HG03460 (cell line): ENCODE results near the gene C15orf62.

Experiments
- ATAC-seq: cut with Tn5 transposase; IDR thresholded peaks from one replicate; pipeline ENCODE4 v1.9.1; 2021; ENCODE audit not compliant: unreplicated experiment

The C15orf62 gene

DNA sequence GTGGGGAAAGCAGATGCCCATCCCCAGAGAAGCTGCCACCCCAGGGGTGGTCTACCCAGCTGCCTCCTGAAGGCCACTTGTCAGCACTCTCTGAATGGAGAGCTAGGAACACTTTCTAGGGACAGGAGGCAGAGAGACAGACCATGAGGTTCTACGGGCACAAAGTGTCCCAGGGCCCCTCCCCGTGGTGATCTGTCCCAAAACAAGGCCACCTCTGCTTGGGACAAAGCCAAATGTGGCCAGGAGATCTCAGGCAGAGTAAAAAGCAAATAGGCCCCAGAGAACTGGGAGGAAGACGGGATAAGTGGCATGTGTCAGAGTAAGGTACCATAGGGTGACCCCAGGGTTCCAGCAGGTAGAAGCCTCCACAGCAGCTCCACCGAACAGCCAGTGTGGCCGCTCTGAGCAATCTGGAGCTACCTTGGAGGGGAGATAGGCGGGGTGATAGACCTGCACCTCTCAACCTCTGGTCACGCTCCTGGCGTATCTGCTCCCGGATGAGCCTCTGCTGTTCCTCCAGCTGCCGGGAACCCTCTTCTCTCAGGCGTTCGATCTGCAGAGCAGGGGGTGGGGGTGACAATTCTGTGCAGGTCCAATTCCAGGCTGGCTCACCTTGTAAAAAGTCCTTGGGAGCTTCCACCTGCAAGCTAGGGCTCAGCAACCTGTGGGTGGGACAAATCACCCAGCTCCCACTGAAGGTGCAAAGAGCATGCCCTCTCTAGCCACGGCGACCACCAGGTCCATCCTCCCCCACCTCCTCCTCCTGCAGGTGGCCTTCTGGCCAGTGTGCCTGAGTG is 6.2 kb downstream of the C15orf62 start:
- ATAC-seq: no peak

DNA sequence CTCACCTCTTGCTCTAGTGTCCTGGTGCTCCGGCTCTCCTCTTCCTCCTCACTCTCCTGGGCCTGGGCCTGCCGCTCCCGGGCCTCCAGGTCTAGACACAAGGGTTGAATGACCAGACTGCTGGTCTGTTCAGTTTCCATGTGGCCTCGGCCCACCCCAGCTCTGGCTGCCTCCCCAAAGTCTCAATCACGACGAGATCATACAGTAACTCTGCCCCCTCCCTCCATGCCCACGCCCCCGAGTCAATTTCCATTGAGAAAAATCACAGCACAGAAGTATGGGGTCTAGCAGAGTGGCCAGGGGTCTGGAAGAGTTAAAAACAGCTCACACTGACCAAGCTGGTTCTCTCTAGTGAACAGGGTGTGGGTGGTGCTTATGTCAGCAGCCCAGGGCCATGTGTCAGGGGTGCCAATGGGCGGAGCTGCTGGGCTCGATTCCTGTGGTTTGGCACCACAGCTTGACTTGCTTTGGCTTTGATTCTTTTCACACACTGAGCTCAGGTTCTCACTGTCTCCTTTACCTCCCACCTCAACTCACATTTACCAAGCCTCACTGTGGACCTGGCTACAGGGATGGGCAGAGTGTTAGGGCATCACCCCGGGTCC is 6.9 kb downstream of the C15orf62 start:
- no peak for ATAC-seq

DNA sequence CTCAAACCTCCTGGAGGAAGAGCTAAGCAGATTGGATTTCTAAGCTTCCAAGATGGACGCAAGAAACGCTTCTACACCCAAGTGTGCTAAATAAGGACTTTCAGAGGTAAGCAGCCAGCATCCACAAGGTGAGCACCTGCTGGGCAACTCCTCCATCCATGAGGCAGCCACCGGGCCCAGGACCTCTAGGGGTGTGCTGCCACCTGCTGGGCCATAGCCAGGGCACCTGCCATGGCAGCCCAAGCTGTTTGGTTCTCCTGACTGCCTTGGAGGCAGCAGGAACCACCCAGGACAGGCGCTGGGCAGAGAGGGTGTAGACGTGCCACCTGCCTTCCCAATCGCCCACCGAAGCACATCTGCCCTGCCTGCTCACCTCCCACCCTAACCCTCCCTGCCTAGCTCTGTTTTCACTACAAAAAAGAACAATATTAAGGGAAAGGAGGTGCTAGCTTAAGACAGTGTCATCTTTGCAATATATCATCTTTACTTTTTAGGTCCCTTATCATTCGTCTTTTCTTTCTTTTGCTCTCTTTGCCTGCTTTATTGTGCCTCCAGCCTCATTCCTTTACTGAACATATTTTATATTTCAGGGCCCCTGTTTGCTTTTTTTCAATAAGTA is 12.9 kb downstream of the C15orf62 start:
- peak; percentile 64 for ATAC-seq

DNA sequence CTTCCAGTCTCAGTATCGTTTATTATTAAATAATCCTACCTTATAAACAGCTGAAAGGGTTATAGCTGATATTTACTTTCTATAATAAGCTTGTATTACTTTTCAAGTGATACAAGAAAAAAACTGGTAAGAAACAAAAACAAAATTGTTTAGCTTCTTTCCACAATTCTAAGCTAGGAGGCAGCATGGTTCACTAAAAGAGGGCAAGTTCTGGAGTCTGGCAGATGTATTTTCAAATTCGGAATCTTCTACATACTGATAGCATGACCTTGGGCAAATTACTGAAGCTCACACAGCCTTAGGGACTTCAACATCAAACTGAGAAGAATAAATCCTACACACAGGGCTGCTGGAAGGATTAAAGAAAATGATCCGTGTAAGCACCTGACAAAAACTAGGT is 15.4 kb downstream of the C15orf62 start:
- no peak for ATAC-seq

DNA sequence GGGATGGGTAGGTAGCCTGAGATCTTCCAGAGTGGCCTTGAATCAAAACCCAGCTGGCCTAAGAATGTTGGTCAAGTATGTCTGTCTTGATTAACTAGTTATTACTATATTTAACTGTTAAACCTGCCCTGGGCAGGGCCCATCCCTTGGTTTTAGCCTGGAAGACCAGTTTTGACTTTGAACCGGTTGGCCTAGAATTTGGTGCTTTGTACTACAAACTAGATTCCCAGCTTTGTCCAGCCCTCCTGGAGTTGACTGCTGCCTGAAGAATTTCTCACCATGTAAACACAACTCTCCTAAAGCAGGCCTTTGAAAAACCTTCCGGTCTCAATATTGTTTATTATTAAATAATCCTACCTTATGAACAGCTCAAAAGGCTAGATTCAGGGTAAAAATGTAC is 16.0 kb downstream of the C15orf62 start:
- no peak for ATAC-seq

DNA sequence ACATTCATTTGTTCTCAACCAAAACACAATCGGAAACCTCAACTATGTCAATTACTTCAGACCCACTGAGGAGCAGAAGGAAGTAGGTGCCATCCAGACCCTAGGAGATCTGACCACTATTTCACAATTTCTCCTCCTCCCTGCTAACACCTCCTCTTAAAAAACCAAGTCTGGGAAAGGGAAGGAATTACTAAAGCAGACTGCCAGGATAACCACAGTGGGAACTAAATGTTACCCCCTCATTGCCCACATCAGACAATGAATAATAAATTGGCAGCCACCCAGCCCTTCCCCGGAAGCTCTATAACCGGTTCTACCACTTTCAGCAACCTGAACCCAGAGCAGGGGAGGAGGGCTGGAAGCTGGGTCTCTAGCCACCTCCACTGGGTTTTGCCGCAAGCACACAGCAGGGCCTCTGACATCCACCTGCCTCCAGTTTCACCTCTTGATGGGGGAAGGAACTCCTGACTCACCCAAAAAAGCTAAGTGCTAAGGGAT is 17.6 kb downstream of the C15orf62 start:
- ATAC-seq: no peak

DNA sequence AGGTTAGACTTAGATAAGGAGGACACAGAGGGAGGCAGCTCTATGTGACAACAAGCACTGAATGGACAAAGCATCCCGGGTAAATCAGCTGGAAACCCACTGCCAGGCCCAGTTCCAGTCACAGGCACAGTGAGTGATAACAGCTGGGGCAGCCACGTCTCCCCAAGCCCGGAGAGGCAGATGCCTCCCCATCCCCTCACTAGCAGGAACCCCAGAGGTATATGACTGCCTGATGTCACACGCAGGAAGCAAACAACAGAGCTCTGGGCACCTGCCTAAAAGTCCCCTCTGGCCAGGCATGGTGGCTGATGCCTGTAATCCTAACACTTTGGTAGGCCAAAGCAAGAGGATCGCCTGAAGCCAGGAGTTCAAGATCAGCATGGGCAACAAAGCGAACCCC is 18.2 kb downstream of the C15orf62 start:
- no peak for ATAC-seq

DNA sequence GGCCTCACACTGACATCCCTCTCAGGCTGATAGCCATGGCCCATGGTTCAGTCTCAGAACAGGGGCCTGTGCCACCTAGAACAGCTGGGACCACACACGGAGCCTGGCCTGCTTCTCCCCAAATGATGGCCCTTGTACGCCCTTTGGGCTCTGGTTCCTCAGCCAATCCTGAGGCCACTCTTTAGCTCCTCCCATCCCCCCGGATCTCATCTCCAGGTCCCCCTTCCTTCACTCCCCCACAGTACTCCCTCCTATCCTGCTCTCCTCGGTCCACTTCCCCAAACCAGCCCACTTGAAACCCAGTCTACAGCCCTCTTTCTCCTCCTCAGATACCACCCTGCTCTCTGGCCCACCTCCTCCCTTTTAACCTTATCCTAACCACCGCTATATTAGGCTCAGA is 19.3 kb downstream of the C15orf62 start:
- no peak for ATAC-seq

DNA sequence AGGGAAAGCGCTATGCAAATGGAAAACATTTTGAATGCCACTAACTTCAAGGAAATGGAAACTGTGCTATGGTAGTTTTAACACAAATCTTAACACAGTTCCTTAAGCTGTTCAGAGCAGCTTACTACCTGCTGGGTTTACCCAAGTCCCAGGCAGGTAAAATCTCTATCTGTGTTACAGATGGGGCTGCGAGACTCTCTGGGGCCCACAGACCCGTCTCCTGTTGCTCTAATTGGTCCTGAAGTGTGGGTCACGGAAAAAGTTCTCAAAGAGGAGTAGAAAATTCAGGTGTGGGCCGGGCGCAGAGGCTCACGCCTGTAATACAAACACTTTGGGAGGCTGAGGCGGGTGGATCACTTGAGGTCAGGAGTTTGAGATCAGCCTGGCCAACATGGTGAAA is 20.2 kb downstream of the C15orf62 start:
- ATAC-seq: no peak

DNA sequence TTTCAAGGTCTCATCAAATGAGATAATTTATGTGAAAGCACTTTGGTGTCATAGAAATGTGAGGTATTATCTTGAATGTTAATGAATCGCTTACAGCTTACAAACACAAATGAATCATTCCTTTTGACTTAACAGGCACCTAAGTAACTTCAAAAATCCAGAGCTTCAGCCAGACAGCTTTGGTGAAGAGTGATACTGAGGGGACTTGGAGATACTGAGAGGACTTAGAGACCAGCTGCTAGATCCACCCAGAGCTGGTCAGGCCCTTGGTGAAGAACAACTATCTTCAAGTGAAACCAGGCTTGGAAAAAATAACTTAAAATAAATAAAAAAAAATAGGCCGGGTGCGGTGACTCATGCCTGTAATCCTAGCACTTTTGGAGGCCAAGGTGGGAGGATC is 20.9 kb downstream of the C15orf62 start:
- ATAC-seq: no peak

DNA sequence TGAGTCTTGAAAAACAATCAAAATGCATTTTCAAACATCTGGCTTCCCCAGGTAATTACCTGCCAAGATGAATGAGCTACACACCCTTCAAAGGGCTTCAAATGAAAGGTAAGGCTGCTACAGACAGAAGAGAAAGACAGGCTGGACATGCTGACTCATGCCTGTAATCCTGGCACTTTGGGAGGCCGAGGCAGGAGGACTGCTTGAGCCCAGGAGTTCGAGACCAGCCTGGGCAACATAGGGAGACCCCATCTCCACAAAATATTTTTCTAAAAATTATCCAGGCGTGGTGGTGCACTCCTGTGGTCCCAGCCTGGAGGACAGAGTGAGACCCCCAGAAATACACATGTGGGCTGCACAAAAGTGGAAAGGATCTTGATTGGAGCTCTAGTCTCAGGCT is 22.6 kb downstream of the C15orf62 start:
- no peak for ATAC-seq

DNA sequence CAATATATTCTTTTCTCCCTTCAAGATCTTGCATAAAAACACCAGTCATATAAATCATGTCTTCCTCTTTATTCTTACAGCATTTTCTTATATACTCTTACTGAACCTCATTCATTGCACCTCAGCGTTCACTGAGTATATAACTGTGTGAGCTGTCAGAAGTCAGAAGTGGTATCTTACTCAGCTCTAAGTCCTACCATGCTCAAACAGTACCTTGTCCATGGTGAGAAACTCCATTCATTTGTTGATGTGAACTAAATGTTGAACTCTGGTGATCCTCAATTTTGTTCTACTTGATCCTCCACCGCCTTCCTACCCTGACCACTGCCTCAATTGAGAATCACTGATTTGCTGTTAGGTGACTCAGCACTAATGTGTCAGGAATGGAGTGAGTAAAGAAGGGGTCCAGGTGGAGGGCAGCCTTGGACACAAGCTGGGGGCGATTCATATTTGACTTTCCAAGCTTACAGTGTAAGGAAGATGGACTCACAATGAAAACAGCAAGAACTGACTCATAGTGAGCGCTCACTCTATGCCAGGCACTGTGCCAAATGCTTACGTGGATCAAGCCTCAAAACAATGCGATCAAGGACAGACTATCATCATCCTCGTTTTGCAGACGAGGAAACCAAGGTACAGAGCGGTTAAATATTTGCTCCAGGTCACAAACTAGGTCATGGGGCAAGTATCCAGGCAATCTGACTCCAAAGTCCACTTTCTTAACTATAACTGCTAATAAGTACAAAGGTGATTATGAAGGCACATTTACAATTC is 23.6 kb downstream of the C15orf62 start:
- no peak for ATAC-seq

DNA sequence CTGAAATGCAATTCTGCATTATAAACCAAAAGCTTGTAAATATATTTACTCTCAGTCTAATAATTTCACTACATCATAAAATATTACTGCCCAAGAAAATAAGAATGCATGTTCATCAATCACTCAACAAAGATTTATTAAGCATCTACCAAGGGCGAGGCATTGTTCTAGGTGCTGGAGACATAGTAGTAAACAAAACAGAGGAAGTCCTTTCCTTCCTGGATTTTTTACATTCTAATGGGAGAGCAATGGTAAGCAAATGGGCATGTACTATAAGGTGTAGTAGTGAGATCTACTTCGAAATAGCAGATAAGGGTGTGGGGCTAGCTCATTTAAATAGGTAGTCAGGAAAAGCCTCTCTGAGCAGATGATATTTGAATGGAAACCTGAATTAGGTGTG is 26.3 kb downstream of the C15orf62 start:
- no peak for ATAC-seq

DNA sequence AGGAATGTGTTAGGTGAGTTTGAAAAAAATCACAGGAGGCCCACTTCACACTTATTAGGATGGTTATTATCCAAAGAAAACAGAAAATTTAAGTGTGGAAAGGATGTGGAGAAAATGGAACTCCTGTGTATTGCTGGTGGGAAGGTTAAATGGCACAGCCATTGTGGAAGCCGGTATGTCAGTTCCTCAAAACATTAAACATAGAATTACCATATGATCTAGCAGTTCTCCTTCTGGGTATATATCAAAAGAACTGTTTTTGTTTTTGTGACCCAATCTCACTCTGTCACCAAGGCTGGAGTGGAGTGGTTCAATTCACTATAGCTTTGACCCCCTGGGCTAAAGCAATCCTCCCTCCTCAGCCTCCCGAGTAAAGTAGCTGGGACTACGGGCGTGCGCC is 26.7 kb downstream of the C15orf62 start:
- no peak for ATAC-seq

DNA sequence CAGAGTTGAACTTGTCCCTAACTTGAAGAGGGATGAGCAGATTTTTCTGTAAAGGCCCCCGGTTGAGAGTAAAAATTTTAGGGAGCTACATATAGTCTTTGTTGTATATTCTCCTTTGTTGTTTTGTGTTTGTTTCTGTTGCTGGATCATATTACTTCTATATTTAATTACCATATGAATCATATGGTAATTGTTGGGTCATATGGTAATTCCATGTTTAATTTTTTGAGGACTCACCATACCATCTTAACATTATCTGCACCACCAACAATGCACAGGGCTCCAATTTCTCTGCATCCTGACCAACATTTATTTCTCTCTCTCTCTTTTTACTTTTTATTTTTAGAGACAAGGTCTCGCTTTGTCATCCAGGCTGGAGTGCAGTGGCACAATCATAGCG is 29.7 kb downstream of the C15orf62 start:
- no peak for ATAC-seq

DNA sequence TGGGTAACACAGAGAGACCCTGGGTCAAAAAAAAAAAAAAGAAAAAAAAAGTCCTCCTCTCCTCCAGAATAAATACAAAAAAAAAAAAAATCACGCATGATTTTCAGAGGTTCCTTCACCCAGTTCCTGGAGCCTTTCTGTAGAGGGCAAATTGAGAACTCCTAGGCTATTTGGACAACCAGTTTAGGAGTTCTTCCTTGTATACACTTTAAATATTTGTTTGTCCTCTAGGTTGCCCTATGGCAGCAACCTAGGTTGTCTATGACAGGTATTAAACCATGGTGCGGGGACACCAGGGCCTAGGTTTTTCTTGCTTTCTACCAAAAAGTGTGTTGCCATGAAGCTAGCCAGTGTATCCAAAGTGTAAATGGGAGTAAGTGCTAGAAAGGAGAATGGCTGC is 33.3 kb downstream of the C15orf62 start:
- ATAC-seq: no peak

DNA sequence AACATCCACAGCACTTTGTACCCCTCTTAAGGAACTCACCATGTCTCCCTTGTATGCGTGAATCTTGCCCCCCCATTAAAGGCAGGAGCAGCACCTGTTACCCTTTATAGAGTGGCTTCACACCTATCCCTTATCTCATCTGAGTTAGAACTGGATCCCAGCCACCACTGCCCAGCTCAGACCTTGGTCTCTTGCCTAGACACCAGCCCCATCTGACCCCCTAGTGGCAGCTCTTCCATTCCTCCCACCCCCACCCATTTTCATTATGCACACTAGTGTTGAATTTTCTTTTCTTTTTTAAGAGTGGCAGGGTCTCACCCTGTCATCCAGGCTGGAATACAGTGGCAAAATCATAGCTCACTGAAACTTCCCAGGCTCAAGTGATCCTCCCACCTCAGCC is 33.9 kb downstream of the C15orf62 start:
- no peak for ATAC-seq

DNA sequence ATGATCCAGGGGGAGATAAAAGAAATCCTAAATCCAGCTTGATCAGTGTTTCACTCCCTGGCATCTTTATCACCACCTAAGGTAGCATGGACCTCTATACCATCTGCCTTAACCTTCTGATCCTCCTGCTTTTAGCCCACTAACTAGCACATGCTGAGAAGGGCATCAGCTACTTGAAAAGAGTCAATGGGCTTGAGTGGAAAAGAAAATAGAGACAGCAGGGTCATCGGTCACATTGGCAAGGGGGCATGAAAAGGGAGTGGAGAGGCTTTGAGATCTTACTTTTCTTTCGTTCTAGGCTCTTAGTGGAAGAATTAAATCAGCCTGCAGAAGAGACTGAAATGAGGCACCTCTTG is 36.9 kb downstream of the C15orf62 start:
- no peak for ATAC-seq

DNA sequence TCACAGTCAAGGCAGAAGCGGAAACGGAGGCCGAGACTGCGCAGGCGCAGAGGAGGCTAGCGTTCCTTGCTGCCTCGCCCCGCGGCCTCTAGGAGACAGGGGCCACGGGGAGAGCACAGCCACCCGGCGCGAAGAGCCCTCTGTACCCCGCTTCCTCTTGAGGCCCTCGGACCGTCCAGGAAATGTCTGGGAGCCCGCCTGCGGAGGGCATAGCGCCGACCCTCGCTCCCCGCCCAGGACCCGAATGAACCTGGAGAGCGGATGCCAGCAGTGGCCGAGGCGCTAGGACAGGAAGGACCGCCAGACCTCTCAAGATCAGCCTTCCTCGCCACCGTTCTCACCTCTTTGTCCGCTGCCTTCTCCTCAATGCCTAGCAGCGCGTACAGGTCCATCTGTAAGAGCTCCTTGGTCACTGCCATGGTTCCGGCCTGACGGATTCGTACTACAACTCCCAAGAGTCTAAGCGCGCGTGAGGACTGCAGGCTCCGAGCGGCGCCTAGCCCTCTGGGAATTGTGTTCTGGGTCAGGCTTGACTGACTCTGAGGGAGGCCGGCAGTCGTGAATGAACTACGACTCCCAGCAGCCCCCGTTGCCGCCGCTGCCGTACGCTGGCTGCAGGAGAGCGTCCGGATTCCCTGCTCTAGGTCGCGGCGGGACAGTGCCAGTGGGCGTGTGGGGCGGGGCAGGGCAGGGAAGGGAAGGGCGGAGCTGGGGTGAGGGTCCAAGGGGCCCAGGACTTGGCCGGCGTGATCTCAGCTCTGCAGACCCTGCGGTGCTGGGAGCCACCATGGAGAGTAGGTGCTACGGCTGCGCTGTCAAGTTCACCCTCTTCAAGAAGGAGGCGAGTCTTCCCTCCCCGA is 37.5 kb downstream of the C15orf62 start, which contains the start of the genes DNAJC17 and ZFYVE19:
DNAJC17 (minus strand) TSS at position 446 of the 860 bp plus-strand sequence; CDS start at position 419, 27 bp downstream.
ZFYVE19 (plus strand) TSS at position 62 of the 860 bp plus-strand sequence; CDS start at position 563, 501 bp downstream.
- peak; percentile 88 for ATAC-seq

DNA sequence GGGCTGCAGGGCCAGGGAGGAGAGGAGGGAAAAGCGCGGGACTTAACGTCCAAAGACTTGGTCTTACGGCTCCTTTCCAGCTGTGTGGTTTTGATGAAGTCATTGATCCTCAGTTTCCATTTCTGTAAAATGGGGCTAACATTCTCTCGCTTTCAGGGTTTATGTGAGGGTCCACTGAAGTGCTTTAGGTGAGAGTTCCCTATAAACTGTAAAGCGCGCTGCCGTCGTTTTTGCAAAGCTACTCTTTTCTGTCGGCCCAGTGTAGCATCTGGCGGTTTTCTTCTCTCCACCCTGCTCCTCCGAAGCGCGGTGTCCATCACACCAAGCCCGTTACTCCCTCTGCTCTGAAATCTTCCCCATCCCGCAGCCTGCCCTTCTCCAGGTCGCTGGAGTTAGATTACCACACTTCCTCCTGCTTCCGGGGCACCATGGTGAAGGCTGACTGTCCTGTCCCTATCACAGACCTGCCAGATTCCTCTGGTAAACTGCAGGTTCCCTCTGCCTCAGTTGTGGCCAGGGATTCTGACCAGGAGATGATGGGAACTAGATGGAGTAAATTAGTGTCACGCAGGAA is 38.2 kb downstream of the C15orf62 start:
- ATAC-seq: no peak
